T follicular helper cell (primary cell): ENCODE measurements around the gene CHP1.
"Not testable (repeated sequence)": the region's sequence is repeated elsewhere in the genome, so short reads cannot be mapped to it uniquely, and the experiment has no call there.

Experiments
- DNase-seq: peaks from one replicate; pipeline ENCODE4 v3.0.0-alpha.2; 2020; ENCODE audit warnings: low read depth

Gene CHP1

DNA sequence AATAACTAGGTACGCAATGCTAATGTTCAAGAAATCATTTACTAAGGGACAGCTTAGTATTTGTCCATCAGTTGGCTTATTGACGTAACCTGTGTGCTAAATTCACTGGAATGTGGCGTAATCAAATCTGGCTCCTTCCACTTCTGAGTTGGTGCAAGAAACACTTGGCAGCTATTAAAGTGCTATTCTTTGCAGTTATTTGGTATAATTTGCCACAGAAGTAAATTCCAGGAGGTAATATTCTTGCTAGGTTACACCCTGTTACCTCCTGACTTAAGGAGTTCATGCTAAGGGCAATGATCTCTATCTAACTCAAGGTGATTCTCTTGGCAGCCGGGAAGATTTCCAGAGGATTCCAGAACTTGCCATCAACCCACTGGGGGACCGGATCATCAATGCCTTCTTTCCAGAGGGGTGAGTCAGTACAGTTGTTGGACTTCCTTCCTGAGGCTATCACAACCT lies 25.5 kb downstream of the CHP1 start:
- DNase-seq = no peak

DNA sequence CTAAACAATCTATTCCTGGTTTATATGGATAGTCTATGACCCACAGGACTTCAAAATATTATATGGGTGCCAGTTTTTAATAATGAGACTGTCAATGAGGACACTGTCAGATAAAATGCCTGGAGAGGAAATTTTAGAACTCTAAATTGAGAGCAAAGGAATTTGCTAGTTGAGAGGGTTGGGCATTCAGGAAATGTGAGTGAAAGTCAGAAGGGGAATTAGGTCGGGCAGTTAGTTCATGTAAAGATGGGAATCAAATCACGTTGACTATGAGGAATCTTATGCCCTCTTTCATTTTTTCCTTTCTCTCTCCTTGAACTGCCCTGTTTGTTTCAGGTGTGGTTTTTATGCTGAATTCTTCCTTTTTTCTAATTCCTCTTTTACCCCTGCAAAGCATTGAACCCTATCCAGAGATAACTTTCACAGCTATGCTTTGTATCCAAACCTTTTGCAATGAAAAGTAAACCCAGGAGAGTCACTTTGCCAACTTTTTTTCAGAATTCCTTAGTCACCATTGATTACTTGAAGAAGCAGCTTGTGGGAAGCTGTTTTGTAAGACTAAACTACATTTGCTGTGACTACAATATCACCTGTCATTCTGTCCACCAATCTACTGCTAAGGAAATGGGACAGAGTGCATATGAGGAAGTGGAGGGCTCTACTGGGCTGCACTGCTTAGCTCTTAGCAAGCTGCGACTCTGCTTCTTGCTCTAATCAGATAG lies 27.8 kb downstream of the CHP1 start:
- DNase-seq = no peak

DNA sequence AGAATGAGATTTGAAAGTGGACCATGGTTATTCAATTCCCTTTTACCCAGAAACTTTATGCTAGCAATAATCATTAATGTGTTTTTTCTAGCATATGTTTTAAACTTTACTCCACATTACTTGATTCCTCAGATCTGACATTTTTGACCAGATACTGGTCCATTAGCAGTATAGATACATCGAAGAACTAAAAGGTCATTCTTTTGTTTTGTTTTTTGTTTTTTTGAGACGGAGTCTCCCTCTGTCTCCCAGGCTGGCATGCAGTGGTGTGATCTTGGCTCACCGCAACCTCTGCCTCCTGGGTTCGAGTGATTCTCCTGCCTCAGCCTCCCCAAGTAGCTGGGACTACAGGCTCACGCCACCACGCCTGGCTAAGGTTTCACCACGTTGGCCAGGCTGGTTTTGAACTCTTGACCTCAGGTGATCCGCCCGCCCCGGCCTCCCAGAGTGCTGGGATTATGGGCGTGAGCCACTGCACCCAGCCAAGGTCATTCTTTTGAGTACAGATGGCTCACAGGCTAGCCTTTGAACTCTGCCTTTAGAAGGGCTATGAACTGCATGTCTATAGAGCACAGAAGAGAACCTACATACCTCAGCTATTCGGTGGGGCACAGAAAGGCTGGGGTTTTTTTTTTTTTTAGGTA lies 28.6 kb downstream of the CHP1 start:
- no peak for DNase-seq

DNA sequence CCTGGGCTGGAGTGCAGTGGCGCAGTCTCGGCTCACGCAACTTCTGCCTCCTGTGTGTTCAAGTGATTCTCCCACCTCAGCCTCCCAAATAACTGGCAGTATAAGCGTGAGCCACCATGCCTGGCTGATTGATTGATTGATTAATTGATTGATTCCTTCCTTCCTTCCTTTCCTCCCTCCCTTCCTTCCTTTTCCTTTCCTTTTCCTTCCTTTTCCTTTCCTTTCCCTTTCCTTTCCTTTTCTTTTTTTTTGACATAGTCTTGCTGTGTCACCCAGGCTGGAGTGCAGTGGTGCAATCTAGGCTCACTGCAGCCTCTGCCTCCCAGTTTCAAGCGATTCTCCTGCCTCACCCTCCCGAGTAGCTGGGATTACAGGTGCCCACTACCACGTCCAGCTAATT lies 29.9 kb downstream of the CHP1 start:
- not testable (repeated sequence) for DNase-seq

DNA sequence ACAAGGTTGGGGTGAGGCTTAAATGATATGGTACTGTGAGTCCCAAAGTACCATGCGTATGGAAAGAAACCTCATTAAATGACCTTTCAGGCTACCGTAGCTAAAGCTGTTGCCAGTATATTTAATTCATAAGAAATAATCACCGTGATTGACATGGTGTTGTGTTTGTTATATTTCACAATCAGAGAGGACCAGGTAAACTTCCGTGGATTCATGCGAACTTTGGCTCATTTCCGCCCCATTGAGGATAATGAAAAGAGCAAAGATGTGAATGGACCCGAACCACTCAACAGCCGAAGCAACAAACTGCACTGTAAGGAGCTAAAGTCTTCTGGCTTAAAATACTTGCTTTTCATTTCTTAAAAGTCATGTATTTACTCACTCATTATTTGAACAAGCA lies 31.5 kb downstream of the CHP1 start:
- no peak for DNase-seq

DNA sequence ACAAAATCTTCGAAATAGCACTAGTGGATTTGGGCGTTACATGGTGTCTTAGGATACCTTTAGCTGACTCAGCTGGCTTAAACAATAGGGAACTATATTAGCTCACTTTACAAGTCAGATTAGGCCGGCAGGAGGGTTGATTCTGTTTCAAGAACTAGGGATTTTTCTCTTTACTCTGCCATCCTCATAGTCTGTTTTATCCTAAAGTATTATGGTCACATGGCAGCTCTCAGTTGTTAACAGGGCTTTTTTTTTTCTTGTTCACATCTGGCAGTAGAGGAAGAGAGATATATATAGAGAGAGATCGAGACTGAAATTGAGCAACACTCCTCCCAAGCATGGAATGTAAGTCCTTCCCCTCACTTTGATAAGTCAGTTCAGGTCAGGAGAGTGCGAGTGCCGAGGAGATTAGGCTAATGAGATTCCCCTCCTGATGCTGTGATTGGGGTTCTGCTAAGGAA lies 32.9 kb downstream of the CHP1 start:
- DNase-seq = no peak

DNA sequence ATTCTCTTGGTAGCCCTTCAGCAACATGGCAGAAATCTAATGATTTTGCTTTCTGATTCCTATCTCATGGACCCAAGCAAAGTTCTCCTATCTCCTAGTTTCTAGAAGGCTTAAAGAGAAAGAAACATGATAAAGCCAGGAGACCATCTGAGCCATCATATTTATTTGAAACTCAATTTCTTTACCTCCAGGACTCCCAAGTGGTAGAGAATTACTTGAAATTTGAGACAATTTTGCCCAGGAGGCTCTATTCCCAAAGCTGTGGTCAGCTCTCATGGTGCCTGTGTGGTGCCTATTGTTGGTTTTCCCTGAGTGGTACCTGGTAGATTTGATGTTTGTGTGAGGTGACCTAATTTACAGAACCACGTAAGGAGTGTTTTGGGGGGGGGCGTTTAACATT lies 38.8 kb downstream of the CHP1 start:
- DNase-seq = no peak

DNA sequence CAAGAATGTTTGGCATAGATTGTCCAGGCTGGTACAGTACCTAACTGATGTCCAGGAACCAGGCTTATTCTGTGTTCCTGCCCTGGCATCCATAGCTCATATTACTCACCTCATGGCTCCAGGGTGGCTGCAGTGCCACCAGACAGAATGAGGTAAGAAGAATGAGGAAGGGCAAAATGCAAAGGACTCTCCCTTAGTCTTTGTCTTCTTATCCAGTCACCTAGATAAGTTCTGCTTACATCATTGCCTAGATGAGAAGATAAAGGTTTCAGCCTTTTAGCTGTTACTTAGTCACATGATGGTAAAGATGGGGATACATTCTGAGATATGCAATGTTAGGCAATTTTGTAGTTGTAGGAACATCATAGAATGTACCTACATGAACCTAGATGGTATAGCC lies 45.8 kb downstream of the CHP1 start:
- no peak for DNase-seq

DNA sequence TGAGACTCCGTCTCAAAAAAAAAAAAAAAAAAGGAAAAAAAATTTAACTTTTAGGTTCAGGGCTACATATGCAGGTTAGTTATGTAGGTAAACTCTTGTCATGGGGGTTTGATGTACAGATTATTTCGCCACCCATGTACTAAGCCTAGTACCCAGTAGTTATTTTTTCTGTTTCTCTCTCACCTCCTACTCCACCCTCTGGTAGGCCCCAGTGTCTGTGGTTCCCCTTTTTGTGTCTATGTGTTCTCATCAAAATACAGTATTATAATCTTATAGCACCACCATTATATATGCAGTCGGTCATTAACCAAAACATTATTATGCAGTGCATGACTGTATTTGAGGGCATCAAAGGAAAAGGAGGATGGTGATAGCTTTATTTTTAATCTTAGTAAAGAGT lies 47.3 kb downstream of the CHP1 start:
- DNase-seq = no peak

DNA sequence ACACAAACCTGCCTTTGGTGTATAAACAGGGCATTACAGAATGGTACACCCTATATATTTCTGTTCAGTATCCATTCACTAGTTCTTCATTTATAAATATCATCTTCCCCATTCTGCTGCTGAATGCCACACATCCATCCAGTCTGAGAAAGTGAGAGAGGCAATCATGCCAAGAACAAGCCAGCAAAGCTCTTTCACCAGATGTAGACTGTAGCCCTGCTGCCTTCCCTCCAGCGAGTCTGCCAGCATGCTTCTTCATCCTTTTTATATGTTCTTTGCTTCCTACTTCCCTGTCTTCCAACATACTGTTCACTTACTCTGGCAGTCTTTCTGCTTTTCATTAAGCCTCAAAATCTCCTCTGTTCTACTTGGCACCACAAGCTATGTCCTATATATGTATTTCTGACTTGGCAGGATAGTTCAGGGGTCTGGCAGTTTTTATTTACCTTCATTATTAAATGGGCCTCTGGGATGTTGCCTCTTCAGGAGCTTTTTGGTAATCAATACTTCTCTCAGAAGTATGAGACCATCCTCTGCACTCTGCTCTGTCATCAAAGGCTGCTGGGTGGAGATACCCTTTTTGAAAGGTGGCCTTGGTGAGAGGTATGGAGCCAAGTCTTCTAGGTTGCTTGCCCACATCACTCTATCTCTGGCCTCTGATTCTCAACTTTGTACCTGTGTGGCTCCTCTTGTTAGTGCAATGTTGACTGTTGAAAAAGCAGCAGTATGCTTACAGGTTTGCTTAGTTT lies 48.6 kb downstream of the CHP1 start:
- no peak for DNase-seq

DNA sequence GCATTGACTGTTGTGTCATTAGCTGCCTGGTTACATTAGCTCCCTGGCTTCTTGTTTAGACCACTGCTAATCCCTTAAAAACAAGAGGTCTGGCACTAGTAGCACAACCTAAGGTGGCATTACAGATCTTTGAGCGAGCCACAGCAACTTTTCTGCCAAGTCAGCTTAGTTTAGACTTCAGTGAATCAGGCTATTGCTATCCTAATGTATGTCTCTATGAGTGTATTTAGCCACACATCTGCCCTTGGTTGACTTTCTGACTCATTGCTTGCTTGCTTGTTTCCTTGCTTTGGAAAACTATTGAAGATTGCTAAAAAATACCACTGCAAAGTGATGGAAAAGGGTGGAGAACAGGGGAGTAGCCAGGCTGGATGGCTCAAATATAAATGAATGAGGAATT lies 50.2 kb downstream of the CHP1 start:
- DNase-seq = no peak

DNA sequence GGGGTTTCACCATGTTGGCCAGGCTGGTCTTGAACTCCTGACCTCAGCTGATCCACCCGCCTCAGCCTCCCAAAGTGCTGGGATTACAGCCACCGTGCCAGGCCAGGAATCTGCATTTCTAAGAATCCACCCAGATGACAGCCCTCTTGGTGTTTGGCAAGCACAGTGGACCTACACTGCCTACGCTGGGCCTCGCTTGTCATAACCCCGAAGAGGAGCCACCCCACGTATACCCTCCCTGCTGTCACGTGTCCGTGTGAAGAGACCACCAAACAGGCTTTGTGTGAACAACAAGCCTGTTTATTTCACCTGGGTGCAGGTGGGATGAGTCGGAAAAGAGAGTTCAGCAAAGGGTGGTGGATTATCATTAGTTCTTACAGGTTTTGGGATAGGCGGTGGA lies 51.4 kb downstream of the CHP1 start:
- not testable (repeated sequence) for DNase-seq

DNA sequence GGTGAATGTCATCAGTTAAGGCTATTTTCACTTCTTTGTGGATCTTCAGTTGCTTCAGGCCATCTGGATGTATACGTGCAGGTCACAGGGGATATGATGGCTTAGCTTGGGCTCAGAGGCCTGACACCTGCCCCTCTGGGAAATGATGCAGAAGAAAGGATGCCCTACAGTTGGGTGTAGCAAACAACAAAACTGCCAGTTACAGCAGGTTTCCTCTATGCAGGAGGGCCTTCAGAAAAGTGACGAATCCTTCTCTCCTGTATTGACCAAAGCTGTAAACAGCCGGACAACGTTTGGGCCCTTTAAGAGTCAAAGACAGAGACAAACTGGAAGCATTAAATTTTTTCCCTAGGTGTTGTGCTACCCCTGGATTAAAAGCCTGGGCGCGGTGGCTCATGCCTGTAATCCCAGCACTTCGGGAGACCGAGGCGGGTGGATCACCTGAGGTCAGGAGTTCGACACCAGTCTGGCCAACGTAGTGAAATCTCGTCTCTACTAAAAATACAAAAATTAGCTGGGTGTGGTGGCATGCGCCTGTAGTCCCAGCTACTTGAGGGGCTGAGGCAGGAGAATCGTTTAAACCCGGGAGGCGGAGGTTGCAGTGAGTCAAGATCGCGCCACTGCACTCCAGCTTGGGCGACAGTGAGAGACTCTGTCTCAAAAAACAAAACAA lies 52.0 kb downstream of the CHP1 start:
- not testable (repeated sequence) for DNase-seq

DNA sequence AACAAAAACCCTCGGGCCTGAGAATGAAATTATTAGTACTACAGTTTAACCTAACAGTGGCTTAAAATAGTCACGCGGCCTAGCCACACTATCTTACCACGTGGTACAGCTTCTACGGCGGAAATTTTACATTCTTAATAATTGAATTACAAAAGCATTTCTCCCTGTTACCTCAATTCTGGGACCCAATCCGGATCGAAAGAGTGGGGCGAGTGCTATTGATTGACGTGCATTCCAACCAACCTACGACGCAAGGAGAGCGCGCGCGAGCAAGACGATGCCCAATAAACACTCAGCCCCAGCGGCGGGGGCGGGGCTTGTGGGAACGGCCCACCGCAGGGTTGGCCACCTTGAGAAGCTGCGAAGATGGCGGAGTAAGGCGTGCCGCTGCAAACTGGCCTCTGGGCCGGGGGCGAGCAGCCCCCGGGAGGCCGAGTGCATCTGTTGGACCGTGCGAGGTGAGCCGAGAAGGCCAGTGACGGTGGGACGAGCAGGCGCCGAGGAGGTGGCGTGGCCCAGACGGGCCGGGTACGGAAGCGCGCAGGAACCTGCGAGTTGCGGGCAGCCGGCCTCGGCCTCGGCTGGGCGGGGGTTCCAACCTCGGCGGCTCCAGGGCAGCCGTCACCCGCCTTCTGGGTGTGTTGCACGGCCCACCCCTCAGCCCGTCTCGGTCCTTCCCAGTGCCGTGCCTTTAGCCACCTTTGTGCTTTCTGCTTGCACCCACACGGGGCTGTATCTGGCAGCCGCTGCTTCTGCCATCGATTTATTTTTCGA lies 52.8 kb downstream of the CHP1 start:
- peak; percentile 97 for DNase-seq

DNA sequence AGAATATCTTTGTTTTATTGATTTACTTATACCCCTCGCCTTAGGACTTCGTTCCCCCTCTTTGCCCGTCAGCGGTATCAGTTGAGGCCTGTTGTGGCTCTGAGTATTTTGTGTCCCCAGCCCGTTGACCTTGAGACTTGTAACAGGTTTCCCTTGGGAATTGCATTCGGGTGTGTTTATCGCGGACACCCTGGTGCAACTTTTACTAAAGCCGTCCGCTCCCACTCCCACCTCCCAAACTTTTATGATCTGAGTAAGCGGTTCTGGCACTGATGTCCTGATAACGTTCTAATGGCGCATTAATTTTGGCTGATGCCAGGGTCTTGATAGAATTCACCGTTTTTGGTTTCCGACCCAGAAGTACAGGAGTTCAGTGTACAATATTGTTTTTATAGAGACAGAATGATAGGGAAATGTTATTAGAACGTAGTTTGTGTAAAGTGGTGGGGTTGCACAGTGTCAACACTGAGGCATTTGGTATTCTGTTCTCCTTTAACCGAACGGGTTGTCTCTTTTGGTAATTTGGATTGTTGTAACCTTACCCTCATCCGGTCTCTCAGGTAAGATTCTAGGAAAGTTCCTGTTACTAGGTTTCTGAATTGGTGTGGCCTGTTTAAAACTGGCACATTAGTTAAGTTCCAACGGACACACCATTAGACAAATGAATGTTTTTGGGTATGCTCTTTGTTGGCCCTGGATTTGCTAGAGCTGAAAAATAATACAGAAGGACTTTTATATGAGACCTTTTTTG lies 53.5 kb downstream of the CHP1 start:
- no peak for DNase-seq

DNA sequence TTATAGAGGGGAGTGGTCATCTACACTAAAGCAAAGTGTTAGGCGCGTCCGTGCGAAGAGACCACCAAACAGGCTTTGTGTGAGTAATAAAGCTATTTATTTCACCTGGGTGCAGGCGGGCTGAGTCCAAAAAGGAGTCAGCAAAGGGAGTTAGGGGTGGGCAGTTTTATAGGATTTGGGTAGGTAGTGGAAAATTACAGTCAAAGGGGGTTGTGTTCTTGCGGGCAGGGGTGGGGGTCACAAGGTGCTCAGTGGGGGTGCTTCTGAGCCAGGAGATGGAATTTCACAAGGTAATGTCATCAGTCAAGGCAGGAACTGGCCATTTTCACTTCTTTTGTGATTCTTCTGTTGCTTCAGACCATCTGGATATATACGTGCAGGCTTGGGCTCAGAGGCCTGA lies 54.2 kb downstream of the CHP1 start:
- no peak for DNase-seq

DNA sequence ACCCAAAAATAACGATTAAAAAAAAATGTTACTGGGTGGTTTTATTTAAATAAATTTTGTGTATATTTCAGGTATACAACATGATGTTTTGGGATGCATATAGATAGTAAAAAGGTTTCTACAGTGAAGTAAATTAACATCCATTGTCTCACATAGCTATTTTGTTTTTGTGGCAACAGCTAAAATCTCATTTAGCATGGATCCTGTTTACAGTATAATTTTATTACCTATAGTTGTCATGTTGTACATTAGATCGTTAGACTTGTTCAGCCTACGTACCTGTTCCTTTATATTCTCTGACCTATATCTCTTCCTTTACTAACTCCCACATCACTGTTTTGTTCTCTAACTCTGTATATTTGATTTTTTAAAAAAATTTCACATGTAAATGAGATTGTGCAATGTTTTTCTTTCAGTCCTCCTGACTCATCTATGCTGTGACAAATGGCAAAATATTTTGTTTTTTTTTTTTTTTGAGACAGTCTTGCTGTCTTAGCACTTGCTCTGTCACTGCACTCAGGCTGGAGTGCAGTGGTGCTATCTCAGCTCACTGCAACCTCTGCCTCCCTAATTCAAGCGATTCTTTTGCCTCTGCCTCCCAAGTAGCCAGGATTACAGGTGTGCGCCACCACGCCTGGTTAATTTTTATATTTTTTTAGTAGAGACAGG lies 55.7 kb downstream of the CHP1 start:
- no peak for DNase-seq

DNA sequence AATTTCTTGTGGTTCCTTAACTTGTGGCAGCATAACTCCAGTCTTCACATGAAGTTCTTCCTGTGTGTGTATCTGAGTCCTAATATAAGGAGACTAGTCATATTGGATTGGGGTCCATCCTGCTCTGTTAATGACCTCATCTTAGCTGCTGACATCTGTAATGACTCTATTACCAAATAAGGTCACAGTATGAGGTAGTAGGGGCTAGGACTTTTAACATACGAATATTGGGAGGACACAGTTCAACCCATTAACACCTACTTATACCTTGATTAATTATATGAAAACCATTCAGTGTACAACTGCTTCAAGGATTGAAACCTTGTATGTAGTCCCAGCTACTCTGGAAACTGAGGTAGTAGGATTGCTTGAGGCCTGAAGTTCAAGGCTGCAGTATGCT lies 57.4 kb downstream of the CHP1 start:
- DNase-seq = no peak

DNA sequence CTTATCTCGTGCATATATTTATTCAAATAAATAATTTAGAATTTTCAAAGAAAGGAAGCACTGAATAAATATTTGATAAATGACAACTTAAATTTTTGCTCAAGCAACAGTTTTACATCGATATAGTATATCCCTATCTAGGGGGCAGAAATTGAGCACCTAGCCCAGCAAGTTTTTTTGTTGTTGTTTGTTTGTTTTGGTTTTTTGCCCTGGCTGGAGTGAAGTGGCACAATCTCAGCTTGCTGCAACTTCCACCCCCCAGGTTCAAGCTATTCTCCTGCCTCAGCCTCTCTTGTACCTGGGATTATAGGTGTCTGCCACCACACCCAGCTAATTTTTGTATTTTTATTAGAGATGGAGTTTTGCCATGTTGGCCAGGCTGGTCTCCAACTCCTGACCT lies 58.9 kb downstream of the CHP1 start:
- DNase-seq = no peak

DNA sequence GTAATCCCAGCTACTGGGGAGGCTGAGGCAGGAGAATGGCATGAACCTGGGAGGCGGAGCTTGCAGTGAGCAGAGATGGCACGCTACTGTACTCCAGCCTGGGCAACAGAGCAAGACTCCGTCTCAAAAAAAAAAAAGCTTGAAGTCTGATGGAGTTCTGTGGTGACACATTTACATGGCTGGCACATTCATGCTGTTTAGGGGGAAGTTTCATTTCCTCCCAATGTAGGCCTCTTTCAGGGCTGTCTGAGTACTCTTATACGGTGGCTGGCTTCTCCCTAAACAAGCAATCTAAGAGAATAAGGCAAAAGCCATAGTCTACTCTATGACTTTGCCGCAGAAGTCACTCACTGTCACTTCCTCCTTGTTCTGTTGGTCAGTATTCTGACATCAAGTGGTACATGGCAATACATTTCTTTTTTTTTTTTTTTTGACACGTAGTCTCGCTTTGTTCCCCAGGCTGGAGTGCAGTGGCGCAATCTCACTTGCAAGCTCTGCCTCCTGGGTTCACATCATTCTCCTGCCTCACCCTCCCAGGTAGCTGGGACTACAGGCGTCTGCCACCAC lies 60.1 kb downstream of the CHP1 start:
- DNase-seq = no peak
